ENCODE results near the gene SHISAL2A.

DNA sequence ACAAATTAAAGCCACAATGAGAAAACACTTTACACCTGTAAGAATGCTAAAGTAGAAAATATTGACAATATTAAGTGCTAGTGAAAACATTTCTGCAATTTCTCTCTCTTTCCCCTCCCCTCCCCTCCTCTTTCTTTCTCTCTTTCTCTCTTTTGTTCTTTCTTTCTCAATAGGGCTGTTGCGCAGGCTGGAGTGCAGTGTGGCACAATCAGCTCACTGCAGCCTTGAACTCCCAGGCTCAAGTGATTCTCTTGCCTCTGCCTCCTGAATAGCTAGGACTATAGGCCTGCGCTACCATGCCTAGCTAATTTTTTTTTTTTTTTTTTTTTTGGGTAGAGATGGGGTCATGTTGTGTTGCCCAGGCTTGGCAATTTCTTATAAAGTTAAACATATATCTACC lies 5.9 kb upstream of the SHISAL2A start:
- TF ChIP-seq, protein P1, sequence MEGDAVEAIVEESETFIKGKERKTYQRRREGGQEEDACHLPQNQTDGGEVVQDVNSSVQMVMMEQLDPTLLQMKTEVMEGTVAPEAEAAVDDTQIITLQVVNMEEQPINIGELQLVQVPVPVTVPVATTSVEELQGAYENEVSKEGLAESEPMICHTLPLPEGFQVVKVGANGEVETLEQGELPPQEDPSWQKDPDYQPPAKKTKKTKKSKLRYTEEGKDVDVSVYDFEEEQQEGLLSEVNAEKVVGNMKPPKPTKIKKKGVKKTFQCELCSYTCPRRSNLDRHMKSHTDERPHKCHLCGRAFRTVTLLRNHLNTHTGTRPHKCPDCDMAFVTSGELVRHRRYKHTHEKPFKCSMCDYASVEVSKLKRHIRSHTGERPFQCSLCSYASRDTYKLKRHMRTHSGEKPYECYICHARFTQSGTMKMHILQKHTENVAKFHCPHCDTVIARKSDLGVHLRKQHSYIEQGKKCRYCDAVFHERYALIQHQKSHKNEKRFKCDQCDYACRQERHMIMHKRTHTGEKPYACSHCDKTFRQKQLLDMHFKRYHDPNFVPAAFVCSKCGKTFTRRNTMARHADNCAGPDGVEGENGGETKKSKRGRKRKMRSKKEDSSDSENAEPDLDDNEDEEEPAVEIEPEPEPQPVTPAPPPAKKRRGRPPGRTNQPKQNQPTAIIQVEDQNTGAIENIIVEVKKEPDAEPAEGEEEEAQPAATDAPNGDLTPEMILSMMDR (IDR thresholded peaks at IDR 0.05), result no peak
- no peak for TF ChIP-seq POLR2A (IDR thresholded peaks at IDR 0.05)

Measured in adrenal gland (tissue), 5 donors.